ENCODE measurements around the gene GDF2.

GDF2 gene

GRCh38 chr10:47322300-47323061 is at the start of gene GDF2:
Gene GDF2, plus strand, starts transcription at chr10:47322454. Its CDS starts 215 bp downstream, at chr10:47322669.
- DNase-seq (ENCODE audit: low read depth): no peak

DNA sequence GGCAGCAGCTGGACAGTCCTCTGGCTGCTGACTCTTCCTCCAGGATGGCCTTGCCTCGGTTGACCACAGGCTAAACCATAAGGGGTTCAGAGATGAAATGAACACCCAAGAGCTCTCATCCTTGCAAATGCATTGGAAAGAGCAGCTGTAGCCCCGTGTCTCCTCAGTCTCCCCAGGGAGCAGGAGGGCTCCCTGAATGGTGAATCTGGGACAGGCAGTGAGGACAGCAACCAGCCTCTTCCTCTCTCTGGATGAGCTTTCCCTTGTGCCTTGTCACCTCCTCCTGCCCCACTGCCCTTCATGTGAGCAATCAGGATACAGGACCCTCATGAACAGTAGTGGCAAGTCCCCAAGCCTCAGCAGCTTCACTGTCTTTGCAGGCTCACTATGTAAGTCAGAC is 46.2 kb upstream of the GDF2 start:
- DNase-seq (ENCODE audit: low read depth): no peak

DNA sequence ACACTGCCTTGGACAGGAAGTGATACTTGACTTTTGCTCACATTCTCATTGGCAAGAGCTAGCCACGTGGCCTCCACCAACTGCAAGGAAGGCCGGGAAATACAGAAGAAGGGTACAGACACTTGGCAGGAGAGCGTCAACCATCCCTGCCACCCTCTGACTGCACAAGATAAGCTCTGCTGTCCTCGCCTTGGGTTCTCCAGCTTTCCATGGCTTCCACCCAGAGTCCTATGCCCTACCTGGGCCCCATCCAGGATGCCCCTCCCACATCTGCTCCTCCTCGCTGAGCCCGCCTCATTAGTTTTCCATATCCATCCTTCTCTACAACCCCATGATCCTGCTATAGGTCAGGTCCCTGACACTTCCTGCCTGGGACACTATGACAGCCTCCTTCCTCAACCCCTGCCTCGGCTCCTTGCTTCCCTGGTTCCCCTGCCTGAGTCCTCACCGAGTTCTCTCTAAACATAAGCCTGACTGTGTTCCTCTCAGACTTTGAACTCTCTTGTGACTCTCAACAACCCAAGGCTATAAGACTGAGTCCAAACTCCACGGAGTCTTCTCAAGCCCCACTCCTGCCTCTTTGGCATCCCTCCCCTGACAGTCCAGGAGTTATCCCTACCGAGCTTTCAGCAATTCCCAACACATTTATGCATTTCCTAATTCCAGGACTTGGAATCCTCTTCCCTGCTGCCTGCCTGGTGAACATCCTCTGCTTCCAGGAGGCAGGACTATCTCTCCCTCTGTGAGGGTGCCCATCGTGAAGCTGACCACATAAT is 45.5 kb upstream of the GDF2 start:
- DNase-seq (ENCODE audit: low read depth): no peak

DNA sequence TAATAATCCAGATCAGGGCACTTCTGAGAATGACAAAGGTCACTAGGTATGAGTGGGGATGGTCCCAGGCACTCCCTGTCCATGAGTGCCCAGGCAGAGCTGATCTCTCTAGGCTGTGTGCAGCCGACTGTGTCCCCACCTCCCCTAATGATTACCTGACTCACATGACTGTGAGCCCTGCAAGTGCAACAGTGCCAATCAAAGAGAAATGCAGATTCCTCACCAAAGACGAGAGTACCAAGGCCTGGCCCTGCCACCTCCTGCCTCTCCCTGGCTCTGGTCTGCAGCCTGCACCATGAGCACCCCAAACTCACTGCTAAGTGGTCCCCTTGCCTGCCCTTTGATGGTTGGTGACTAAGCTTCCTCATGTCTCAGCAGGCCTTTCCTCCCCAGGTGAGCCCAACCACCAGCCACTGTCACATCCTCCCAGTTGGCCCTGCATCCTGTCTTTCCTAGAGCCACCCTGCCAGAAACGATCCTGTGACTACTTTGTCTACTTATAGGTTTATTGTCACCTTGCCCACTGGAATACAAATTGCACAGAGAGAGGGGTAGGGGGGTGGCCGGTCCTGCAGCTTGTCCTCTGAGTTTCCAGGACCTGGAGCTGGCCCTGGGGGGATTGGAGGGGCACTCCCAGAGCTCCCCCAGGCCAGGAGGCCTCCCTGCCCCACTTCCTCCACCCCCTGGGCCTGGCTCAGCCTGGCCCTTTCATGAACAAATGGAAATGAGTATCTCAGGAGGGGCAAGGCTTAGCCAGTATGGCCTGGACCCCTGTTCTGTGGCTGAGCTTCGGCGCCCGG is 44.7 kb upstream of the GDF2 start:
- DNase-seq (ENCODE audit: low read depth): no peak

GRCh38 chr10:47278152-47278473 is 44.1 kb upstream of the GDF2 start:
- DNase-seq (ENCODE audit: low read depth): no peak

DNA sequence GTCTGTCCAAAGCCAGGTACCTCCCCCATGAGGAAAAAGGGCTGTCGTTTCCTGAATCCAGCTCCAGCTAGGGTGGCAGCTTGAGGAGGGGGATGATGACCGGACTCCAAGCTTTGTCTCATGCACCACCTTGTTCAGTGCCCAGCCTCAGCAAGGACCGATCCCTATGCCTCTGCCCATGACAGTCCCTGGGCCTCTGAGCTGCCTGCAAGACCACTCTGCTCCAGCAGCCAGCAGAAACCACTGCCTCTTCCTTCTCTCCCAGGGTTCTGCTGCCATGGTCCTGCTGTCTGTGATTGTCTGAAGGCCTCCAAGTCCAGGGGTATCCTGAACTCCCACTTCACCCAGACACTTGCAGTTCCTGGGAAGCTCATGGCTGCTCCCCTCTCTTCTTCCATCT is 43.5 kb upstream of the GDF2 start:
- DNase-seq (ENCODE audit: low read depth): no peak

GRCh38 chr10:47279276-47279675 is 43.0 kb upstream of the GDF2 start:
- DNase-seq (ENCODE audit: low read depth): no peak

DNA sequence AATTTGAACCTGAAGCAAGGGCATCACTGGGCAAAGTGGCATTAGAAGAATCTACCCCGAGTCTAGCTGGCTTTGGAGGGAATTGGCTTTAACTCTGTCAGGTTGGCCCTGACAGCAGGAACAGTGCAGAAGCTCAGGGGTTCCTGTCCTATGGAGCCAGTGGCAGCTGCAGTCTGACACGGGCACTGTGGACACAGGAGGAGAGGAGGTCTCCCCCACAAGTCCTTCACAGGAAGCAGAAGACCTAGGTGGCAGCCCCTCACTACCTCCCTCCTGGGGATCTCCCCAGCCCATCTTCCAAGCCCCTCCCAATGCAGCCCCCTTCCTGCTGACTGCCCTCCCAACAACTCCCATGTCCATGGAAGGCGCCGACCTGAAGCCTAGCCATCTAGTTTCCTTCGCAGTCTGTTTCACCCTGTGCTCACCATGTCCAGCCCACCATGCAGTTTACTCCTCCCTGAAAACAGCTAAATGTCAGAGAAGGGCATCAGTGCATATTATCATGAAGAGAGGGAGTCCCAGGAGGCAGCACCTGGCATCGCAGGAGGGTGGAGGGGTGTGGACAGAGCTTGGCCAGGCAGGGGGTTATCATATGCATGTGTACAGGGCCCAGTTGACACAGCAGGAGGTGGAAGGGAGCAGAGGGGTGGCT is 40.1 kb upstream of the GDF2 start:
- no peak for DNase-seq (ENCODE audit: low read depth)

DNA sequence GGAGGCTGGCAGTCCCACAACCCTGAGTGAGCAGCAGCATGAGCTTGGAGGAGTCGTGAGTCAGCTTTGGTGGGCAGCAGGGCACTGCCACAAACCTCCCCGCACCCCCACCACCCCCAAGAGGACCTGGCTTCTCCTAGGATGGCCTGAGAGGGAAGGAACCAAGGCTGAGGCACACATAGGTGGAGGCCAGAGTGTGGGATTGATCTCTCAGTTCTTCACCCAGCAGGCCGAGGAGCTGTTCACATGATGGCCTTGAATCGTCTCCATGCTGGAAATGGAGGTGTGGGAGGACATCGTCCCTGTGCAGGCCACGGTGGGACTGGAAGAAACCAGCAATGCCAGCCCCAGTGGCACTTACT is 39.6 kb upstream of the GDF2 start:
- no peak for DNase-seq (ENCODE audit: low read depth)

GRCh38 chr10:47283101-47283630 is 39.1 kb upstream of the GDF2 start:
- no peak for DNase-seq (ENCODE audit: low read depth)

DNA sequence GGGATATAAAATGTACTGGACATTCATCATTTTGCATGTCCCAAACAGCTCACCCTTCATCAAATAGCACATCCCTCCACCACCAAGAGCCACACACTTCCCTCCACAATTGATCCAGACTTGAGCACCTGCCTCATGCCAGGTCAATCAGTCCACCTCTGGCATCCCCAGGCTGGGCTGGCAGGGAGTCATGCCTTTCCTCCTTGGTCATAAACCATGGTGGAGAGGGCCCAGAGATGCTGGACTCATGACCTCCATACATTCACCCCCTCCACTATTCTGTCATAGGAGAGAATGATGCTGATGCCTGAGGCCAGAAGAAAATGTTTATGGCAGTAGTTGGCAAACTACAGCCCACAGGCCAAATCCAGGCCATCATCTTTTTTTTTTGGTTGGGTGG is 38.4 kb upstream of the GDF2 start:
- no peak for DNase-seq (ENCODE audit: low read depth)

DNA sequence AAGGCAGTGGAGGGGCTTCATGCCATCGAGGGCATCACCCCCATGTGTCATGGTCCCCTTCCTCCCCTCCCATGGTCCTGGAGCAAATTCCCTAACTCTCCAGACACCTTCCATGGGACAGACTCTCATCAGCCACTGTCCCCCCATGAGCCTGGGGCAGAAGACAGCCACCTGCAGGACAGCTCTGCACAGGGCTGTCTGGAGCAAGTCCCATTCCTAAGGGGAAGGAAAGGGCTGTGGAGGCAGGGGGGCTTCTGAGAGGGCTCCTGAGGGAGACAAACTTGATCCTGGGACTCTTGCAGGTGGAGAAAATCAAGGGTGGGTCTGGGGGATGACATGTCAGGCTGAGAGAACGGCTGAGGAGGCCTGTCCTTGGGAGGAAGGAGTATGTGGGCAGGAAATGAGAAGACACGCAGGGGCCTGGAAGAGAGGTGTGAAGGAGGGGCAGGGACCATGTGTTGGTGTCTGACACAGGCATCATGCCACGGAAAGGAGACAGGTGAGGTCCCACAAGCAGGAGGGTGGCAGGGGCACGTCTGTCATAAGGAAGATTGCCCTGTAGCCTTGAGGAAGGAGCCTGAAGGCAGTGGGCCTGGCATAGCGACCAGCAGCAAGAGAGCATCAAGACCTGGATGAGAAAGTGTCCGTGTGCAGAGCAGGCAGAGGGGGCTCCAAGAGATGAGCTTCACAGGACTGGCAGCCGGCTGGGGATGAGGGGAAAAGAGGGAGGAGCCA is 36.7 kb upstream of the GDF2 start:
- no peak for DNase-seq (ENCODE audit: low read depth)

GRCh38 chr10:47286116-47286505 is 36.1 kb upstream of the GDF2 start:
- no peak for DNase-seq (ENCODE audit: low read depth)

DNA sequence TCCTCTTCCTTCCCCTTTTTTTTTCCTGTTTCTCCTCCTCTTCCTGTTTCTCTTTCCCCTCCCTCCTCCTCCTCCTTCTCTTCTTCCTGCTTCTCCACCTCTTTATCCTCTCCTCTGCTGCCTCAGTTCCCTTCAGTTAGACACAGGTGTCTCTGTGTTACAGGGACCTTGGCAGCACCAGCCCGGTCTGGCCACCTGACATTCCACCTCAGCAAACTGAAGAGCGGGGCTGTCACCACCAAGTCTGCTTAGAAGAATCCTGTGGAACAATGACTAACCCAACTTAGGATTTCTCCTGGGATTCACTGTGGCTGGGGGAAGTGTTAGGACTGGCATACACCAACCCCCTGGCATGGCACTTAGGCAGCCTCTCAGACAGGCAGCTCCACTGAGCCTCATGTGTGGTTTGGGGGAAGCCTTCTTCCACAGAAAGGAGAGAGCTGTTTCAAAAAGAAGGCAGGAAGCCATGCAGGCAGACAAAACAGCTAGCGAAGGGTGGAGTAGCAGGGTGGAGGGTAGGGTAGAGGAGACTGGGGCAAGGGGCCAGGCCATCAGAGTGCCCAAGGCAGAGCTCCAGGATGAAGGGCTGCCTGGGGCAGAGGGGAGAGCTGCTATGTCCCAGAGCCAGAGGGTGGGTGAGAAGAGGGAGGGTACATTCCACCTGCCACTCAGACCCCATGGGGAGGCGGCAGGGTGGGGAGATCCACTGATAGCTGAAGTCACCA is 35.5 kb upstream of the GDF2 start:
- DNase-seq (ENCODE audit: low read depth): no peak

DNA sequence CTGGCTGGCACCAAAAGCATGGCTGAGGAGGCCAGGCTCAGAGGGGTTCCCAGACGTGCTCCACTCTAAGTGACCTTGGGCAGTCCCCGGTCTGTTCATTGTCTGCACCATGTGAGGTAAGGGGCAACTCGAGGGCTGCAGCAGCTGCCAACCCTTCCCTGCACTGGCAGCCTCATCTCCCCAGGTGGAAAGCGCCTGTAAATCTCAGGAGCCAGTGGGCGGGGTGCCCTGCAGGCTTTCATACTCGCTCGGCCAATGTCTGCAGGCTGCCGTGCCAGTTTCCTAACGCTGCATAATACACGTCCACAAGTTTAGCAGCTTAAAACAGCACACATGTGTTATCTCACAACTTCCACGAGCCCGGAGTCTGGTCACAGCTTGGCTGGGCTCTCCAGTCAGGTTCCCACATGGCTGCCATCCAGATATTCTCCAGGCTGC is 34.9 kb upstream of the GDF2 start:
- DNase-seq (ENCODE audit: low read depth): no peak

DNA sequence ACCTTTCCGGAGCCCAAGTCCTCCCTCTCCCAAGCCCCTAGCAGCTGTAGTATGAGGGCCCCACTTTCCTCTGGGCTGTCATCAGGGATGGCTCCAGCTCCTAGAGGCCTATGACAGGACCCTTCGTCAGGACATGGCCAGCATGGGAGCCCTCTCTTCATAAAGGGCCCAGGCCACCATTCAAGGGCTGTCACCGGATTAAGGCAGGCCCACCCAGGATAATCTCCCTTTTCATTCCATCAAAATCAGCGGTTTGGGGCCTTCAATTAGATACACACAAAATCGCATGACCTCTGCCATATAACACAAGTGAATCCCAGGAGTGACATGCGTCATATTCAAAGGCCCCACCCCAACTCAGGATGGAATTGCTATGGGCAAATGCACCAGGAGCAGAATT is 34.4 kb upstream of the GDF2 start:
- DNase-seq (ENCODE audit: low read depth): no peak

DNA sequence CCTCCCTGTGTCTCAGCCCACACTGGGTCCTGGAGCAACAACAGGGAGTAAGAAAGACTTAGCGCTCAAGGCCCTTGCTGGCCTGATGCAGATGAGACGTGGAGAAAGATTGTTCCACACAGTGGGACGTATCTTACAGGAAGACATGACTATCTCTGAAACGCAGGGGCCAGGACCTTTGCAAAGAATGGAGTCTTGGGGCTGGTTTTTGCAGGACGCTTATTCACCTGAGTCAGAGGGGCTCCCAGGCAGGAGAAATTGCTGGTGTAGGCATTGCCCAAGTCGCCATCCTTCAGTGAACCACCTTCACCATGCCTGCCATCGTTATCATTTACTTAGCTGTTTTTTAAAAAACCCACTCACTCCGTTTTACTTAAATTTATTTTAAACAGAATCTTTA is 34.0 kb upstream of the GDF2 start:
- DNase-seq (ENCODE audit: low read depth): no peak

DNA sequence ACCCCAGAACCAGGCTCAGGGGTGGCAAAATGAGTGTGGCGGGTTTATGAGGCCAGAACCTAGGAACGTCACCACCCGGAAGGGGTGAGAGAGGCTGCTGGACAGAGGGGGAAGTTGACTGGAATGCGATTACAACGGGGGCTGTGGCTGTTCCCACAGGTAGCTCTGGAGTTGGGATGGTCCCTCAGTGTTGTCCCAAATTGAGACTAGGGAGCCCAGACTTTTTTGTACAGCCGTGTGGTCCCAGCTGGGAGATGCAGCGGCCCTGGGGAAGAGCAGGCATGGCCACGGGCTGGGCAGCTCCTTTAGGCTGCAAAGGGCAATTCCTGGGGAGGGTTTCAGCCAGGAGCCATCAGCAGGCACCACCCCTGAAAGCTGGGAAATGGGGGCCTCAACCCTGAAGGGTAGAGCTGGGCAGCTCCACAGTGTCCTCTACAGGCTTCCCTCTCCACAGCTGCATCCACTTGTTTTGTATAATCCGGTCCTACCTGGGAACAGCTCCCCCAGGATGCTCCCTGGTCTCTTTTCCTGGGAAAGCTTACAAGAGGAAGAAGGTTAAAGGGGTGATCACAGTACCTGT is 33.2 kb upstream of the GDF2 start:
- DNase-seq (ENCODE audit: low read depth): no peak

DNA sequence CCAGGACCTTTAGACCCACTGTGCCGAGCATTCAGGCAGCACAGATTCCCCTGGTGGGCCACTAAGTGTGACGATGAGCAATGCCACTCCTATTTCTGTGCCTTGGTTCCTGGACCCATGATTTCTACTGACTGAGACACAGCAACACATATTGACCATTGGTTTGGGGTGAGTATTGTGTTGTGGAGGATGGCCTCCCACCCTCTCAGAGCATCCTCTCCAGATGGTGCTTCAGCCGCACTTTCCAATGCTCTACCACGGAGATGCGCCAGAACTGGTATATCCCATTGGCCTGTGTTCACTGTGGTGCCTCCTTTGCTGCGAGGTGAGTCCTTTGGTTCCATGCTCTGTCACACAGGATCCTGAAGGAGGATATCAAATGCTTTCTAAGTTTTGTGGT is 32.3 kb upstream of the GDF2 start:
- DNase-seq (ENCODE audit: low read depth): no peak

DNA sequence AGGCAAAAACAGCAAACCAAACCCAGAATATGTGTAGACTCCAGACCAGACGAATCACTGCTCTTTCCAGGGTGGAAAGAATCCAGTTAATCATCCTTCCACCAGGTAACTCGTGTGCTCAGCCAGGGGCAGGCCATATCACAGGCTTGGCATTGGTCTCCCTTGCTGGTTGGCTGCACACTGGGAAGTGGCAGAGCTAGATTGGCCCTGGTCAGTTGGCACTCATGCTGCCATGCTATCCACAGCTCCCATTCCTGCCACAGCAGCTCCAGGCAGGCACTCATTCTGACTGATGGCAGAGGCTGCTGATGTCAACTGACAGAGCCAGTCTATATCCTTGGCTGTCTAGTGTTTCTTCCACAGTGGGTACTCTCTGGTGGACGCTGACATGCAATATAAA is 31.9 kb upstream of the GDF2 start:
- DNase-seq (ENCODE audit: low read depth): no peak

GRCh38 chr10:47291682-47292081 is 30.6 kb upstream of the GDF2 start:
- no peak for DNase-seq (ENCODE audit: low read depth)
